Endothelial cell (in vitro differentiated cells): ENCODE data around the gene NTSR2. TPM values are rescaled to one million over a fixed set of nuclear protein-coding genes. Genes with fewer than 3 reads are reported as not detected.

Source experiments
- DNase-seq: peaks from one replicate; pipeline ENCODE4 v3.0.0; 2021; ENCODE audit warnings: low spot score
- H3K27ac Mint-ChIP-seq: one replicate; pipeline ENCODE4 v1.8.0; 2021; ENCODE audit warnings: mixed read lengths, inconsistent platforms; ENCODE audit not compliant: unreplicated experiment
- H3K27me3 Mint-ChIP-seq: one replicate; pipeline ENCODE4 v1.8.0; 2021; ENCODE audit warnings: mild to moderate bottlenecking, moderate library complexity, mixed read lengths, inconsistent platforms; ENCODE audit not compliant: unreplicated experiment
- H3K36me3 Mint-ChIP-seq: one replicate; pipeline ENCODE4 v1.8.0; 2021; ENCODE audit warnings: mild to moderate bottlenecking, low read depth, mixed read lengths, inconsistent platforms; ENCODE audit not compliant: unreplicated experiment
- H3K4me1 Mint-ChIP-seq: one replicate; pipeline ENCODE4 v1.8.0; 2021; ENCODE audit warnings: mild to moderate bottlenecking, mixed read lengths, inconsistent platforms; ENCODE audit not compliant: unreplicated experiment
- H3K4me3 Mint-ChIP-seq: one replicate; pipeline ENCODE4 v1.8.0; 2021; ENCODE audit warnings: mild to moderate bottlenecking, mixed read lengths, inconsistent platforms; ENCODE audit not compliant: unreplicated experiment
- H3K9me3 Mint-ChIP-seq: one replicate; pipeline ENCODE4 v1.8.0; 2021; ENCODE audit warnings: mixed read lengths, inconsistent platforms; ENCODE audit not compliant: unreplicated experiment
- total RNA-seq: library from RNA; stranded (reverse); fragmentation: NEBNext Ultra II Directional; extraction: Animal tissue kit (Norgen Biotek cat#: 25700); gene quantifications from one replicate; pipeline ENCODE4 v1.2.1, GENCODE V29; 2021; ENCODE audit not compliant: unreplicated experiment
- TF ChIP-seq, protein P1 (sequence below): fragments of 200-600 bp; sonication (generic); IDR thresholded peaks from one replicate; pipeline ENCODE4 v1.5.0; 2021; ENCODE audit warnings: antibody characterized with exemption; ENCODE audit not compliant: unreplicated experiment

NTSR2 gene
- total RNA-seq, 1 donor from 2014 or later: not detected

DNA sequence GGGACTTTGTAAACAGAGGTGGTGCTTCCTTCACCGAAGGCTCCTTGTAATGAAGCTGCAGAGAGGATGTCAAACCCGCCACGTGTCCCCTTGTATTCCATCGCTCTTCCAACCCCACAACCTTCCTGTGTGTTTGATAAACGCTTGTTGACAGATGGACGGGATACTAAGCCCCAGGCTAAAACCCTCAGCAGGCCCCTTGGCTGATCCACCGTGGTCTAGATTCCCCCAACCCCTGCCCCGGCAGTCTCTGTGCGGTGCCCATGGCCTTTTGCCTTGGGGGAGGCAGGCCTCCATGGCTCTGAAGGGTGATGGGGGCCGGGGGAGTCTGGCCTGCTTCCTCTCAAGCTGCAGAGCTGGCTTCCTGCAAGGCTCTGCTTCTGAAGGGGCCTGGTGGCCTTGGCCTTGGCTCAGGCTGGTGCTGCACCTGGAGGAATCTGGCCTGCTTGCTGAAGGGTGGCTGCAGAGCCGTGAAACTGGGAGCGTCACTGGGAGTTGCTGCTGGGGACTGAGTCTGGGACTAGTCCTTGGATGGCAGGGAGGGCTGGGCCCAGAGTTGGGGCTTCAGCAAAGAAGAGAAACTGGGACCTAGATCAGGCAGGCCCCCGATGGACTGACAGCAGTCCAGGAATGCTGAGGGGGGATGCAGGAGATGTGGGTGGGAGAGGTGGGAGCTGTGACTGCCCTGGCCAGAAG lies 9.6 kb upstream of the NTSR2 start:
- Mint-ChIP-seq H3K4me3 (no peak overlapping the region), H3K36me3 (peaks cover 4% of the 10 kb centered on the region), H3K27ac (no peak overlapping the region), H3K27me3 (peaks cover 13% of the 10 kb centered on the region), H3K4me1 (peaks cover 19% of the 10 kb centered on the region), H3K9me3 (no peaks in the 10 kb centered on the region)
- TF ChIP-seq, protein P1, sequence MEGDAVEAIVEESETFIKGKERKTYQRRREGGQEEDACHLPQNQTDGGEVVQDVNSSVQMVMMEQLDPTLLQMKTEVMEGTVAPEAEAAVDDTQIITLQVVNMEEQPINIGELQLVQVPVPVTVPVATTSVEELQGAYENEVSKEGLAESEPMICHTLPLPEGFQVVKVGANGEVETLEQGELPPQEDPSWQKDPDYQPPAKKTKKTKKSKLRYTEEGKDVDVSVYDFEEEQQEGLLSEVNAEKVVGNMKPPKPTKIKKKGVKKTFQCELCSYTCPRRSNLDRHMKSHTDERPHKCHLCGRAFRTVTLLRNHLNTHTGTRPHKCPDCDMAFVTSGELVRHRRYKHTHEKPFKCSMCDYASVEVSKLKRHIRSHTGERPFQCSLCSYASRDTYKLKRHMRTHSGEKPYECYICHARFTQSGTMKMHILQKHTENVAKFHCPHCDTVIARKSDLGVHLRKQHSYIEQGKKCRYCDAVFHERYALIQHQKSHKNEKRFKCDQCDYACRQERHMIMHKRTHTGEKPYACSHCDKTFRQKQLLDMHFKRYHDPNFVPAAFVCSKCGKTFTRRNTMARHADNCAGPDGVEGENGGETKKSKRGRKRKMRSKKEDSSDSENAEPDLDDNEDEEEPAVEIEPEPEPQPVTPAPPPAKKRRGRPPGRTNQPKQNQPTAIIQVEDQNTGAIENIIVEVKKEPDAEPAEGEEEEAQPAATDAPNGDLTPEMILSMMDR: no peak
- no peak for DNase-seq

DNA sequence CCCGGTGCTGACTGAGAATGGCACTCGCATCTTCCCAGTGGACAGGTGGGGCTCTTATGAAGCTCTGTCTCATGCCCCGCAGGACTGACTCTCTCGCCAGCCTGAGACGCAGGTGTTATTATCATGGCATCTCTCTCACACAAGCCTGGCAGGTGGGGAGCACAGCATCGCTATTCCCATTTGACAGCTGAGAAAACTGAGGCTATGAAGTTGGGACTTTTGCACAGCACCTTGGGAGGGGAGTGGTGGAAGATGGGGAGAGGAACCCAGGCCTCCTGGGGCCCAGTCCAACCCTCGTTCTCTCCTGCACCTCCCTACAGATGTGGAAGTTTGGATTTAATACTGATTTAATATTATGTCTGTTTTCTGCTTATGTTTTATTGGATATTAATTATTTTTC lies 9.0 kb upstream of the NTSR2 start:
- Mint-ChIP-seq H3K9me3 (no peaks in the 10 kb centered on the region), H3K4me1 (peaks cover 19% of the 10 kb centered on the region), H3K36me3 (peaks cover 4% of the 10 kb centered on the region), H3K27me3 (peaks cover 13% of the 10 kb centered on the region), H3K27ac (no peak overlapping the region), H3K4me3 (no peak overlapping the region)
- TF ChIP-seq, protein P1: no peak
- DNase-seq: no peak

DNA sequence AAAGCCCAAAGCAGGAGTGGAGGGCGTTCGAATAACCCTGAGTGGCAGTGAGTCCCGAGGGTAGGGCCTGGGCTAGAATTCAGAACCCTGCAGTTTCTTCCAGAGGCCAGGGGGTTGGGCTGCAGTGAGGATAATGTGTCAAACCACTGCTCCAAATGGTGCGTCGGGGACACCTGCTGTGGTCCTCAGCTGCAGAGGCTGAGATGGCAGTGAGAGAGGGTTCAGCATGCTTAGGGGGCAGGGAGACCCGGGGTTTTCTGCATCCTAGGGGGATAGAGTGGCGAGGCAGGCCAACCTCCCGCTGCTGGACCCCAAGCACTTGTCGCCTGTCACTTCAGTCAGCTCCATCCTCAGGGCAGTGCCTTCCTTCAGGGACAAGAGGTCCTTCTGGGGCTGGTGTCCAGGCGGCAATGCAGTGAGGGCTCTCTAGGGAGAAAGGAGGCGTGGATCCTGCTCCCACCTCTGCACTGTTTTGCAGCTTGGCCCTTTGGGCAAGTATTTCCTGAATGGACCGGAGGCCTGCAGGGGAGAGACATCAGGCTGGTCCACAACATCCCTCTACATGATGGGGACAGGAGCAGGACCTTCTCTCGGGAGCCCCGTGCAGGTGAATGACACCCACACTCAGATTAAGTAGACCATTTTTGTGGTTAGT lies 8.4 kb upstream of the NTSR2 start:
- Mint-ChIP-seq H3K4me1 (peaks cover 19% of the 10 kb centered on the region), H3K9me3 (no peaks in the 10 kb centered on the region), H3K27me3 (peaks cover 13% of the 10 kb centered on the region), H3K27ac (no peak overlapping the region), H3K4me3 (no peak overlapping the region), H3K36me3 (peaks cover 4% of the 10 kb centered on the region)
- TF ChIP-seq, protein P1: no peak
- no peak for DNase-seq

DNA sequence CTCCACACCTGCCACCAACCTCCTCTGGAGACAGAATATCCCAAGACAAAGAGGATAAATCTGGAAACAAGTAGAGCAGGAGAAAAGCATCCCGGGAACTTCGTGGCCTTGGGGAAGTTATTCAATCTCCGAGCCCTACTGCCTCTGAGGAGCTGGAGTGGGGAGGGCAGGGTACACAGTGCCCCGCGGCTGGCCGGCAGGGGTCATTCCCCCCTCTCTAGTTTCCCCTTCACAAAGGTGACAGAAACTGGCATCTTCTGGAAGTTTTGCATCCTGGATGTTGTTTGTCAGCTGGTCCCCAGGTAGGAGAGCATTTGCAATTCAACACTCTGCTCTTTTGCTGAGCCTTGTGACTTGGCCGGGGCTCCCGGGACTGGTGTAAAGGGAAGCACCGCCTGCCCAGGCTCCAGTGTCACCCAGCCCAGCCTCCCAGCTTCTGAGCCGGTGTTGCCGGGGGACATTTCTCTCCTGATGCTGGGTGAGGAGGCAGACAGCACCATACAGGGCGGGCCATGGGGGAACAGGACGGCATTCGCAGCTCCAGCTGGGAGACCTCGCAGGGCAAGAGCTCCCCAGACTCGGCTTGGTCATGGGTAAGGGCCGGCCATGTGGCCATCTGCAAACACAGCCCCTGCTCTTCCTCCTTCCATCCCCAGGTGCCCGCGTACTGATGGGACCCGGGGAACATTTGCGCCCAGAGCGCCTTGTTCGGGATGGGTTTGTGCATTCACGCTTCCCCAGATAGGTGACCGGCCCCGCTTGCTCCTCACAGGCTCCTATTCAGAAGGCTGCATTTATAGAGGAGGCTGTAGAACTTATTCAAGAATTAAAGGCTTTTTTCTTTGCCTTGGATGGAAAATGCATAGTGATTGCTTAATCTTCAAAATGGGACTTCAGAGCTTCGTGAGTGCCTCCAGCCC lies 7.4 kb upstream of the NTSR2 start:
- H3K27me3 Mint-ChIP-seq: peaks cover 10% of the 10 kb centered on the region
- H3K4me1 Mint-ChIP-seq: peaks cover 15% of the 10 kb centered on the region
- TF ChIP-seq, protein P1: no peak
- H3K36me3 Mint-ChIP-seq: no peaks in the 10 kb centered on the region
- H3K4me3 Mint-ChIP-seq: no peak overlapping the region
- no peak overlapping the region for H3K27ac Mint-ChIP-seq
- H3K9me3 Mint-ChIP-seq: no peaks in the 10 kb centered on the region
- DNase-seq: no peak
